NB4 (cell line): ENCODE measurements around the gene NEMP2.

Experiments
- CTCF ChIP-seq: IDR thresholded peaks from one replicate; pipeline ENCODE4 v1.5.1; 2012; ENCODE audit warnings: low read depth, low read length
- POLR2A ChIP-seq: IDR thresholded peaks from 2 replicates; pipeline ENCODE4 v1.6.1; 2011; ENCODE audit warnings: mild to moderate bottlenecking; ENCODE audit not compliant: insufficient read length; ENCODE audit errors: extremely low read depth

- TF ChIP-seq POLR2A: no peak
- TF ChIP-seq CTCF: no peak
Observed at GRCh38 chr2:190517468-190517867, 17.1 kb downstream of the NEMP2 start.
